ENCODE results near the gene MPV17L.
"Not testable (repeated sequence)": the region's sequence is repeated elsewhere in the genome, so short reads cannot be mapped to it uniquely, and the experiment has no call there.

MPV17L gene

GRCh38 chr16:15395631-15396508 lies at the start of gene MPV17L:
Gene MPV17L (plus strand): TSS chr16:15395754. CDS start chr16:15395898, 144 bp downstream.
- DNase-seq (ENCODE audit: extremely low read depth in 1 of 2, low read depth in 1 of 2) = peak in 1 of 2 donors; percentile 3

- not testable (repeated sequence) for DNase-seq (ENCODE audit: extremely low read depth in 1 of 2, low read depth in 1 of 2)
Measured at GRCh38 chr16:15348721-15349120, 46.8 kb upstream of the MPV17L start.

GRCh38 chr16:15351251-15351650 lies 44.3 kb upstream of the MPV17L start:
- DNase-seq (ENCODE audit: extremely low read depth in 1 of 2, low read depth in 1 of 2) = not testable (repeated sequence)

DNA sequence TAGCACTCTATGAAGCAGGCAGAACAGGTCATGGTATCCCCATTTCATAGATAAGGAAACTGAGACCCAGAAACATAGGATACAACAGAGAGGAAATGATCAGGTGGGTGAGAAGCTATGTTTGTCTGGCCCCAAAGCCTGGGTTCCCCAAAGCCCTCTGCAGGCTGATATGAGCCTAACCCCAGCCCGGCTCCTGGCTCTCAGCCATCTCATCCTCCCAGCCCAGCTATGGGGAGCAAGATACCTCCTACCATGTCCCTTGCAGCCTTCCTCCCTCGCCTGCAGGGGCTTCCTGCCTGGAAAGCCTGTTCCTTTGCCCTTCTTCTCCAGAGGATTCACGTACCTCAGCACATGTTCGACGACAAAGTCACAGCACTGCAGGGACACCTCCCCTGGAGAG lies 43.8 kb upstream of the MPV17L start:
- DNase-seq (ENCODE audit: extremely low read depth in 1 of 2, low read depth in 1 of 2) = not testable (repeated sequence)

DNA sequence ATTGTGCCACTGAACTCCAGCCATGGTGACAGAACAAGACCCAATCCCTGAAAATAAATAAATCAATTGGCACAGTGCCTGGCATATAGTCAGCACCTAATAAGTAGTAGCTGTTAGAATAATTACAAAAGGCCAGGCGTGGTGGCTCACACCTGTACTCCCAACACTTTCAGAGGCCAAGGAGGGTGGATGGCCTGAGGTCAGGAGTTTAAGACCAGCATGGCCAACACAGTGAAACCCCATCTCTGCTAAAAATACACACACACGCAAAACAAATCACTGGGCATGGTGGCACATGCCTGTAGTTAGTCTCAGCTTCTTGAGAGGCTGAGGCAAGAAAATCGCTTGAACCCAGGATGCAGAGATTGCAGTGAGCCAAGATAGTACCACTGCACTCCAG lies 42.7 kb upstream of the MPV17L start:
- not testable (repeated sequence) for DNase-seq (ENCODE audit: extremely low read depth in 1 of 2, low read depth in 1 of 2)

DNA sequence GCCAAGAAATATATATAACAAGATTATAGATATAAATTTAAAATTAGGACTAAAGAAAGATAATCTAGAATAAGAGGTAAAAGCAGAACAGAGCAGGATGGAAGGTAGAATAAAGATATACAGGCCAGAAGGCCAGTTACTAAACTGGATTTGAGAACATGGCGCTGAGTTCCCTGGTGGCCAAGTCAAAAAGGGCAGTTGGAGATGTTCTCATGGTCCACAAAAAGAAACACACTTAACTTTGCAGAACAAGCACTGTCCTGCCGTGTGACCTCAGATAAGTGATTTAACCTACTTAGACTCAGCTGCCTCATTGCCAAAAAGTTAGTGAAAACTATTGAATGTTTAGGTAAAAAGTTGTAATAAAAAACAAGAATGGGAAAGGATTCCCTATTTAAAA lies 40.7 kb upstream of the MPV17L start:
- not testable (repeated sequence) for DNase-seq (ENCODE audit: extremely low read depth in 1 of 2, low read depth in 1 of 2)

DNA sequence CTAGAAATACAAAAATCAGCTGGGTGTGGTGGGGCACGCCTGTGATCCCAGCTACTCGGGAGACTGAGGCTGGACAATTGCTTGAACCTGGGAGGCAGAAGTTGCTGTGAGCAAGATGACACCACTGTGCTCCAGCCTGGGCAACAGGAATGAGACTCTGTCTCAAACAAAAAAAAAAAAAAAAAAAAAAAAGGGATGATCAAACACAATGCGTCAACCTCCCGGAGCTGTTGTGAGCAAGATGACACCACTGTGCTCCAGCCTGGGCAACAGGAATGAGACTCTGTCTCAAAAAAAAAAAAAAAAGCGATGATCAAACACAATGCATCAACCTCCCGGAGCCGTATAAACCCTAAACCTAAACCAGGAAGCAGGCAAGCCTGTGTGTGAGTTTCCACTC lies 38.1 kb upstream of the MPV17L start:
- not testable (repeated sequence) for DNase-seq (ENCODE audit: extremely low read depth in 1 of 2, low read depth in 1 of 2)

DNA sequence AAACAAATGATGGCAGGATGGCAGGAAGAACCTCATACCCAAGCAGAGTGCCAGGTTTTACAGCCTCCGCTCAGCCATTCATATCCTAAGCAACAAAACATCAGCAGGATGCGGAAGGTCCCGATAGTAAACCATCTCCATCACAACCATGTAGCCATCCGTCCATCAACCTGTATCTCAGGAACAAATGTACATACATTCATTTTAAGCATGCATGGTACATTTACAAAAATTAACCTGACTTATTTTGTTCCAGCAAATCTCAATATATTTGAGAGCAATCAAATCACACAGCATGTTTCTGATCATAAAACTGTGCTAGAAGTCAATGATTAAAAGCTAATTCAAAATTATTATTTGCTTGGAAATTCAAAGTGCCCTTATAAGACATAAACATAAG lies 17.4 kb upstream of the MPV17L start, which contains the start of gene NPIPA5:
Gene NPIPA5 (minus strand): TSS at position 101 of the 400 bp plus-strand sequence. CDS start 0 bp downstream, at position 101.
- not testable (repeated sequence) for DNase-seq (ENCODE audit: extremely low read depth in 1 of 2, low read depth in 1 of 2)

GRCh38 chr16:15382810-15383209 lies 12.7 kb upstream of the MPV17L start:
- DNase-seq (ENCODE audit: extremely low read depth in 1 of 2, low read depth in 1 of 2) = not testable (repeated sequence)

DNA sequence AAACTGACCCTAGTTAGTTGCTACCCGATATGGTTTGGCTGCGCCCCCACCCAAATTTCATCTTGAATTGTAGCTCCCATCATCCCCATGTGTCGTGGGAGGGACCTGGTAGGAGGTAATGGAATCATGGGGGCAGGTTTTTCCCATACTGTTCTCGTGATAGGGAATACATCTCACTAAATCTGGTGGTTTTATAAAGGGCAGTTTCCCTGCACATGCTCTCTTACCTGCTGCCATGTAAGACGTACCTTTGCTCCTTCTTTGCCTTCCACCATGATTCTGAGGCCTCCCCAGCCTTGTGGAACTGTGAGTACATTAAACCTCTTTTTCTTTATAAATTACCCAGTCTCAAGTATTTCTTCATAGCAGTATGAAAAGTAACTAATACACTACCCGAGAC lies 7.5 kb upstream of the MPV17L start:
- DNase-seq (ENCODE audit: extremely low read depth in 1 of 2, low read depth in 1 of 2) = not testable (repeated sequence)

GRCh38 chr16:15389916-15390315 lies 5.6 kb upstream of the MPV17L start:
- DNase-seq (ENCODE audit: extremely low read depth in 1 of 2, low read depth in 1 of 2) = not testable (repeated sequence)

GRCh38 chr16:15393025-15393424 lies 2.5 kb upstream of the MPV17L start:
- not testable (repeated sequence) for DNase-seq (ENCODE audit: extremely low read depth in 1 of 2, low read depth in 1 of 2)

- not testable (repeated sequence) for DNase-seq (ENCODE audit: extremely low read depth in 1 of 2, low read depth in 1 of 2)
Measured at GRCh38 chr16:15396509-15396829, 915 bp downstream of the MPV17L start.

DNA sequence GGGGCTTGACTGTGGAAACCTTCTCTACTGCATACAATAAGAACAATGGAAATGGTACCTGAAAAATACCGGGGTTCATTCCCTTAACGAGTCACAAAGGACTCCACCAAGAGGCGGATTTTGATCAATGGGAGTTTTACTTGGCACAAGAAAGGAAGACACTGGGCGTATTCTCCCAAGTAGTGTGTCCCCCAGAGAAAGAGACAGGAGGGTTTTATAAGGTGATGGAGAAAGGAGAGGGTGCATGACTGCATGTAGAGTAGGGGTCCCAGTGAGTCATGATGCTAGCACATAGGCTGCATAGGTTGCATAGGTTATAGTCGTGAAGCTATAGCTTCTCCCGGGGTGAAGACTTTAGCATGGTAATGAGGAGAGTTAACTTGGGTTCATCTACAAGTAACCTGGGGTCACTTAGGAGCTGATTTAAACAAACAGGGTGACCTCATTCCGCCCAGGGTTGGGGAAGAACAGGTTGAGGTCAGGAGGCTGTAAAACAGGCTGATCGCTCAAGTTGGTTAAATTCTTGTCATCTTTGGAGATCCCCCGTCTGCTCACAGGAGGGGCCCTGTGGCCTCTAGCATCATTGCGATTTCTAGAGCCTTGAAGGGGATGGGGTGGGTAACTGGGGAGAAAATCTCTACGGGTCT lies 1.5 kb downstream of the MPV17L start:
- no peak for DNase-seq (ENCODE audit: extremely low read depth in 1 of 2, low read depth in 1 of 2)

DNA sequence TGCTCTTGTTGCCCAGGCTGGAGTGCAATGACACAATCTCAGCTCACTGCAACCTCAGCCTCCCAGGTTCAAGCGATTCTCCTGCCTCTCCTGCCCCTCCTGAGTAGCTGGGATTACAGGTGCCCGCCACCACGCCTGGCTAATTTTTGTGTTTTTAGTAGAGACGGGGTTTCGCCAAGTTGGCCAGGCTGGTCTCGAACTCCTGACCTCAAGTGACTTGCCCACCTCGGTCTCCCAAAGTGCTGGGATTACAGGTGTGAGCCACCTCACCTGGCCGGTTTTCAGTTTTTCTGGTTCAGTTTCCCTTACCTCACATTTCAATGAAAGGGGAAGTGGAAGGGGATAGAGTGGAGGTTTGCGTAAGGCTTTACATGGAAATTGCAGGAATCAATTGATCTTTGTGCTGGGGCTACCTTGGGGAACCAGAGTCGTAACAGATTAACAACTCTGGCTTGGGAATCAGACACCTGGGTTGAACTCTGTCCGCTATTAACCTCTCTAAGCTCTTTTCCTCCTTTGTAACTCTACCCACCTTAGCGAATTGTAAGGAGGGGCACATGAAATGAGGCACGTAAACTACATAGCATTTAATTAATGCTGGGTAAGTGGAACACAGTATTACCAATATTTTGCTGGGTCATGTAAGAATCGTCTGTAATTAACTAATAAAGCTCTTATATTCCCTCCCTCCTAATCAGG lies 3.2 kb downstream of the MPV17L start:
- DNase-seq (ENCODE audit: extremely low read depth in 1 of 2, low read depth in 1 of 2) = no peak

- DNase-seq (ENCODE audit: extremely low read depth in 1 of 2, low read depth in 1 of 2) = no peak
Measured at GRCh38 chr16:15399317-15399716, 3.8 kb downstream of the MPV17L start.

- DNase-seq (ENCODE audit: extremely low read depth in 1 of 2, low read depth in 1 of 2) = not testable (repeated sequence)
Measured at GRCh38 chr16:15400314-15400713, 4.8 kb downstream of the MPV17L start.

- no peak for DNase-seq (ENCODE audit: extremely low read depth in 1 of 2, low read depth in 1 of 2)
Measured at GRCh38 chr16:15401972-15402371, 6.4 kb downstream of the MPV17L start.

DNA sequence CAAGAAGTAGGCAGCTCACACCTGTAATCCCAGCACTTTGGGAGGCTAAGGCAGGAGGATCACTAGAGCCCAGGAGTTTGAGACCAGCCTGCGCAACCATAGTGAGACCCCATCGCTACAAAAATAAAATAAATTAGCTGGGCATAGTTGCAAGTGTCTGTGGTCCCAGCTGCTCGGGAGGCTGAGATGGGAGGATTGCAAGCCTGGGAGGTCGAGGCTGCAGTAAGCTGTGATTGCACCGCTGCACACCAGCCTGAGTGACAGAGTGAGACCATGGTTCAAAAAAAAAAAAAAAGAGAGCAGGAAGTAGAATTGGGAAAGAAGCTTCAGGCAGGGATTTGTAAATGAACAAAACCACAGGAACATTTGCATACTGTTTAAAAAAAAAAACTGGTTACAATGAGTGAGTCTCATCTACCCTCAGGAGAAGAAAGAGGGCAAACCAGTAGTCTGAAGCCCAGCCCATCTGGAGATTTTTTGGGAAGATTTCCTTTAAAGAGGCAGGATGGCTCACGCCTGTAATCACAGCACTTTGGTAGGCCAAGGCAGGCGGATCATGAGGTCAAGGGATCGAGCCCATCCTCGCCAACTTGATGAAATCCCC lies 7.9 kb downstream of the MPV17L start:
- no peak for DNase-seq (ENCODE audit: extremely low read depth in 1 of 2, low read depth in 1 of 2)

DNA sequence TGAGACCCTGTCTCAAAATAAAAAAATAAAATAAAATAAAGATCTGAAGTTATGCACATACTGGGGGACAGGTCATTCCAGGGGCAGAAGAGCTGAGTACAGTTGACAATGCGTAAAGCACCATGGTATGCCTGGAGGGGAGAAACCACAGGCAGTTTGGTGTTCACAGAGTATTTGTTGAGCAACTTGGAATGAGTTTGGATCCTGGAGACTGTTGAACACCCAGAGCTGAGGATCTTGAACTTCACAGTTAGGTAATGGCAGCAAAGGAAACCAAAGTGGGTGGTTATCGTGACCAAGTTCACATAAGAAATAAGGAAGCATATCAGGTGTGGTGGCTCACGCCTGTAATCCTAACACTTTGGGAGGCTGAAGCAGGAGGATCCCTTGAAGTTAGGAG lies 8.5 kb downstream of the MPV17L start:
- not testable (repeated sequence) for DNase-seq (ENCODE audit: extremely low read depth in 1 of 2, low read depth in 1 of 2)

- DNase-seq (ENCODE audit: extremely low read depth in 1 of 2, low read depth in 1 of 2) = no peak
Measured at GRCh38 chr16:15404792-15405191, 9.2 kb downstream of the MPV17L start.

All from stimulated activated CD8-positive, alpha-beta memory T cell treated with anti-CD3 and anti-CD28 coated beads, Interleukin-7, amount 100 ng/mL, for 48 hours (primary cell).